Hepatocyte (in vitro differentiated cells): ENCODE measurements around the gene MED13L.

Experiments
- EZH2 ChIP-seq: fragments of 200-600 bp; sonication (generic); IDR thresholded peaks from 2 replicates; pipeline ENCODE4 v1.6.1; 2016; ENCODE audit warnings: antibody characterized with exemption, mild to moderate bottlenecking, borderline replicate concordance
- EZH2phosphoT487 ChIP-seq: fragments of 200-600 bp; sonication (generic); IDR thresholded peaks from one replicate; pipeline ENCODE4 v1.6.1; 2018; ENCODE audit warnings: antibody characterized with exemption, mild to moderate bottlenecking, low read depth, moderate library complexity; ENCODE audit not compliant: unreplicated experiment, severe bottlenecking
- TF ChIP-seq, protein P1 (sequence below): fragments of 200-600 bp; sonication (generic); IDR thresholded peaks from 2 replicates; pipeline ENCODE4 v1.5.1; 2016; ENCODE audit warnings: antibody characterized with exemption, mild to moderate bottlenecking; ENCODE audit not compliant: poor library complexity

DNA sequence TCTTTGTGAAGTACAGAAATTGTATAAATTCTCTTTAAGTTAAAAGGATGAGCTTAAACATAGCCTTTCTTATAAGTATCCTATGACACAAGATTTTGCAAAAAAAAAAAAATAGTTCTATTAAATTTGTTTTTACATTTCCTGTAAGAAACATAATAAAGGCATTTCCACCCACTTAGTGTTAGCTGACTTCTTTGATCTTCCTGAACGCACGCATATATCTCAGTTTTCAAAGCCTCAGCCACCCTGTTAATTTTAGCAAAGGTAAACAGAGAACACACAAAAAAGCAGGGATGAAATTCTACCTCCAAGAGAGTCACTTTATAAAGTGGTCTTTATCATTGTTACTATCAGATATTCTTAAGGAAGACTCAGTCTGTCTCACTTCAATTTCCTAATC is 277.9 kb downstream of the MED13L start:
- TF ChIP-seq, protein P1, sequence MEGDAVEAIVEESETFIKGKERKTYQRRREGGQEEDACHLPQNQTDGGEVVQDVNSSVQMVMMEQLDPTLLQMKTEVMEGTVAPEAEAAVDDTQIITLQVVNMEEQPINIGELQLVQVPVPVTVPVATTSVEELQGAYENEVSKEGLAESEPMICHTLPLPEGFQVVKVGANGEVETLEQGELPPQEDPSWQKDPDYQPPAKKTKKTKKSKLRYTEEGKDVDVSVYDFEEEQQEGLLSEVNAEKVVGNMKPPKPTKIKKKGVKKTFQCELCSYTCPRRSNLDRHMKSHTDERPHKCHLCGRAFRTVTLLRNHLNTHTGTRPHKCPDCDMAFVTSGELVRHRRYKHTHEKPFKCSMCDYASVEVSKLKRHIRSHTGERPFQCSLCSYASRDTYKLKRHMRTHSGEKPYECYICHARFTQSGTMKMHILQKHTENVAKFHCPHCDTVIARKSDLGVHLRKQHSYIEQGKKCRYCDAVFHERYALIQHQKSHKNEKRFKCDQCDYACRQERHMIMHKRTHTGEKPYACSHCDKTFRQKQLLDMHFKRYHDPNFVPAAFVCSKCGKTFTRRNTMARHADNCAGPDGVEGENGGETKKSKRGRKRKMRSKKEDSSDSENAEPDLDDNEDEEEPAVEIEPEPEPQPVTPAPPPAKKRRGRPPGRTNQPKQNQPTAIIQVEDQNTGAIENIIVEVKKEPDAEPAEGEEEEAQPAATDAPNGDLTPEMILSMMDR = no peak
- TF ChIP-seq EZH2phosphoT487 = no peak
- no peak for TF ChIP-seq EZH2
